Right lobe of liver (tissue), 6 donors: ENCODE data around the gene MACO1. TPM values are rescaled to one million over a fixed set of nuclear protein-coding genes. Genes with fewer than 3 reads are reported as not detected.

Experiments
- ATAC-seq, 4 donors: fragments of 200-7000 bp; cut with Tn5 transposase; one replicate each; pipeline ENCODE4 v1.9.1; 2020; ENCODE audit warnings: mild to moderate bottlenecking in 4 of 4, moderate library complexity in 4 of 4
- DNase-seq, 3 donors: peaks; one replicate each; pipeline ENCODE4 v3.0.0-alpha.2; 2020
- H3K27ac ChIP-seq, 3 donors: fragments of 200-600 bp; one replicate each; pipeline ENCODE4 v1.8.0; 2022
- H3K27me3 ChIP-seq, 2 donors: fragments of 200-600 bp; one replicate each; pipeline ENCODE4 v1.8.0; 2022
- H3K36me3 ChIP-seq, 4 donors: fragments of 200-600 bp; sonication (generic) in 1 of 4; one replicate each; pipeline versions ENCODE4 v1.5.1 to v1.8.0; 2017 to 2022; ENCODE audit warnings: control low read depth in 1 of 4
- H3K4me1 ChIP-seq, 4 donors: fragments of 200-600 bp; sonication (generic) in 1 of 4; one replicate each; pipeline versions ENCODE4 v1.5.1 to v1.8.0; 2017 to 2022; ENCODE audit warnings: control low read depth in 1 of 4
- H3K4me3 ChIP-seq, 3 donors: fragments of 200-600 bp; one replicate each; pipeline ENCODE4 v1.8.0; 2022
- H3K9me3 ChIP-seq, 4 donors: fragments of 200-600 bp; sonication (generic) in 1 of 4; one replicate each; pipeline versions ENCODE4 v1.5.1 to v1.8.0; 2017 to 2022; ENCODE audit warnings: control low read depth in 1 of 4
- CTCF ChIP-seq, 4 donors: fragments of 200-600 bp in 3 of 4; fragments of 450-650 bp in 1 of 4; IDR thresholded peaks; one replicate each; pipeline versions ENCODE4 v1.5.1 to v1.8.0; 2016 to 2022; ENCODE audit warnings: antibody characterized with exemption in 4 of 4, mild to moderate bottlenecking in 2 of 4
- POLR2A ChIP-seq: fragments of 450-650 bp; IDR thresholded peaks from one replicate; pipeline ENCODE4 v1.6.1; 2017; ENCODE audit warnings: antibody characterized with exemption, mild to moderate bottlenecking
- WGBS: methylation state at CpG from one replicate; pipeline ENCODE4 v1.1.6; 2018; ENCODE audit warnings: low coverage, low lambda C conversion rate; ENCODE audit not compliant: insufficient coverage; ENCODE audit errors: missing lambda C conversion rate; 5-methylcytosine and 5-hydroxymethylcytosine counted together
- intact Hi-C, 2 donors: fragments of 100-400 bp; cut with DNase I; formaldehyde crosslinking; loops; one replicate each; pipeline versions ENCODE4 v1.11.2 to v1.14.1; 2022
- total RNA-seq, 6 experiments: library from RNA; depleted of rRNA in 2 of 6; stranded (reverse); fragments of >200 nt in 2 of 6; fragmentation: NEBNext Ultra II Directional in 3 of 6; extraction: Animal tissue kit (Norgen Biotek cat#: 25700) in 3 of 6; gene quantifications; one replicate each; pipeline versions ENCODE4 v1.1.0 to v1.2.4, GENCODE V29; 2016 to 2023
- donor health status: DM: no; HTN: yes; CAD: no.
- donor health status: DM: no; HTN: no; CAD: no.
- donor health status: DM: no; HTN: no; CAD: no.
- donor health status: DM: no; HTN: yes; CAD: no.
- donor health status: DM: no; HTN: yes; CAD: no.

MACO1 gene
- total RNA-seq, 6 experiments from 2014 or later = 23.2 to 32.9 (median 27.2) TPM

- H3K27ac ChIP-seq = no peak overlapping the region
- 4% methylated on average over 4 of the region's 4 CpGs for WGBS
- intact Hi-C loops = no loop called here
Measured at GRCh38 chr1:25520446-25521061, 89.9 kb downstream of the MACO1 start.

GRCh38 chr1:25522031-25522655 lies 91.4 kb downstream of the MACO1 start:
- Histone ChIP-seq H3K27me3 (no peaks in the 10 kb centered on the region), H3K9me3 (no peaks in the 10 kb centered on the region), H3K4me1 (no peaks in the 10 kb centered on the region), H3K27ac (no peak overlapping the region), H3K36me3 (no peaks in the 10 kb centered on the region), H3K4me3 (no peak overlapping the region)
- no peak for TF ChIP-seq POLR2A
- no peak for TF ChIP-seq CTCF (IDR thresholded peaks at IDR 0.05)
- DNase-seq (no peak), ATAC-seq (no peak)
- intact Hi-C loops = no loop called here
- WGBS = 57% methylated on average over 1 of the region's 5 CpGs

More at GRCh38 chr1:25520446-25521061, 89.9 kb downstream of the MACO1 start:
- ATAC-seq = peak; percentile 60 to 82 (median 78)
- no peaks in the 10 kb centered on the region for H3K27me3 ChIP-seq
- H3K4me3 ChIP-seq = no peak overlapping the region
- H3K9me3 ChIP-seq = no peaks in the 10 kb centered on the region
- no peaks in the 10 kb centered on the region for H3K4me1 ChIP-seq
- no peaks in the 10 kb centered on the region for H3K36me3 ChIP-seq
- no peak for TF ChIP-seq POLR2A
- TF ChIP-seq CTCF (IDR thresholded peaks at IDR 0.05) = peak; percentile 77 to 89 (median 86)
- DNase-seq = peak in 2 of 3 donors; percentile 50 to 62

- Histone ChIP-seq H3K36me3 (no peaks in the 10 kb centered on the region), H3K9me3 (no peaks in the 10 kb centered on the region), H3K27ac (no peak overlapping the region), H3K27me3 (no peaks in the 10 kb centered on the region), H3K4me3 (no peak overlapping the region), H3K4me1 (no peaks in the 10 kb centered on the region)
- peak in 2 of 4 donors; percentile 23 to 30 for ATAC-seq
- WGBS = 100% methylated on average over 1 of the region's 10 CpGs
- no peak for DNase-seq
- TF ChIP-seq POLR2A = no peak
- no peak for TF ChIP-seq CTCF (IDR thresholded peaks at IDR 0.05)
- intact Hi-C loops = no loop called here
Measured at GRCh38 chr1:25523542-25523941, 92.8 kb downstream of the MACO1 start.

- Histone ChIP-seq H3K27me3 (no peaks in the 10 kb centered on the region), H3K27ac (no peak overlapping the region), H3K4me1 (no peaks in the 10 kb centered on the region), H3K9me3 (no peaks in the 10 kb centered on the region), H3K4me3 (no peak overlapping the region), H3K36me3 (no peaks in the 10 kb centered on the region)
- DNase-seq = no peak
- 56% methylated on average over 8 of the region's 15 CpGs for WGBS
- intact Hi-C loops = no loop called here
- TF ChIP-seq CTCF (IDR thresholded peaks at IDR 0.05) (no peak), POLR2A (no peak)
- ATAC-seq = no peak
Measured at GRCh38 chr1:25524568-25525360, 94.1 kb downstream of the MACO1 start.
